SK-N-SH (cell line): Measurements from ENCODE around the gene GRB7. TPM values are rescaled to one million over a fixed set of nuclear protein-coding genes. Genes with fewer than 3 reads are reported as not detected.

Experiments used
- CTCF ChIA-PET: fragments of 300-600, 350-600 bp; formaldehyde crosslinking; extraction: SDS; loops from one replicate; lab custom pipeline; 2021; lab: Yijun Ruan, JAX
- POLR2A ChIA-PET: fragments of 350-600 bp; sonication (Branson Sonifier 250); formaldehyde crosslinking; extraction: SDS; loops from one replicate; lab custom pipeline; 2020; ENCODE audit warnings: antibody characterized with exemption, inconsistent platforms; lab: Yijun Ruan, JAX
- DNase-seq: peaks from one replicate; pipeline ENCODE4 v3.0.0; 2012
- H2AFZ ChIP-seq: fragments of 200-600 bp; sonication (generic); 2 replicates; pipeline ENCODE4 v1.8.1; 2016; ENCODE audit warnings: antibody characterized with exemption, mild to moderate bottlenecking, low read depth
- H3F3A ChIP-seq: fragments of 200-600 bp; sonication (generic); replicated peaks from 2 replicates; pipeline ENCODE3; 2016; ENCODE audit warnings: antibody characterized with exemption, mild to moderate bottlenecking; ENCODE audit not compliant: insufficient read depth
- H3K27ac ChIP-seq, 2 experiments: fragments of 200-500 bp in 1 of 2; fragments of 200-600 bp in 1 of 2; sonication (Bioruptor generic) in 1 of 2; sonication (generic), shearing (Covaris generic) in 1 of 2; 2 replicates each; pipeline versions ENCODE4 v1.5.1 to v1.6.1; 2014 to 2016; ENCODE audit warnings: low read depth in 2 of 2, inconsistent platforms in 1 of 2, low read length in 1 of 2, mild to moderate bottlenecking in 1 of 2, mixed read lengths in 1 of 2
- H3K27me3 ChIP-seq: fragments of 200-600 bp; sonication (generic), shearing (Covaris generic); 2 replicates; pipeline ENCODE4 v1.6.1; 2016; ENCODE audit warnings: mixed run types; ENCODE audit not compliant: insufficient read depth
- H3K36me3 ChIP-seq, 2 experiments: fragments of 200-500 bp in 1 of 2; fragments of 200-600 bp in 1 of 2; sonication (Bioruptor generic) in 1 of 2; sonication (generic) in 1 of 2; replicated peaks in 1 of 2; 2 replicates each; pipeline versions ENCODE3 to v1.5.1; 2014 to 2016; ENCODE audit warnings: low read length in 1 of 2, mild to moderate bottlenecking in 1 of 2; ENCODE audit not compliant: insufficient read depth in 2 of 2, control insufficient read depth in 1 of 2
- H3K4me1 ChIP-seq, 2 experiments: fragments of 200-500 bp in 1 of 2; fragments of 200-600 bp in 1 of 2; sonication (Bioruptor generic) in 1 of 2; sonication (generic), shearing (Covaris generic) in 1 of 2; 2 replicates each; pipeline versions ENCODE4 v1.5.1 to v1.6.1; 2014 to 2016; ENCODE audit warnings: low read depth in 1 of 2, low read length in 1 of 2, mixed run types in 1 of 2; ENCODE audit not compliant: insufficient read depth in 2 of 2, control insufficient read depth in 1 of 2
- H3K4me2 ChIP-seq: fragments of 200-600 bp; sonication (generic), shearing (Covaris generic); 2 replicates; pipeline ENCODE4 v1.6.1; 2017; ENCODE audit warnings: mixed run types
- H3K4me3 ChIP-seq, 2 experiments: fragments of 200-500 bp in 1 of 2; fragments of 200-600 bp in 1 of 2; sonication (Bioruptor generic) in 1 of 2; sonication (generic), shearing (Covaris generic) in 1 of 2; 2 replicates each; pipeline versions ENCODE4 v1.5.1 to v1.8.1; 2014 to 2016; ENCODE audit warnings: low read depth in 2 of 2, inconsistent platforms in 1 of 2, low read length in 1 of 2, mild to moderate bottlenecking in 1 of 2, mixed read lengths in 1 of 2, moderate library complexity in 1 of 2
- H3K79me2 ChIP-seq: fragments of 200-600 bp; sonication (generic); 2 replicates; pipeline ENCODE4 v1.8.1; 2017; ENCODE audit warnings: mild to moderate bottlenecking; ENCODE audit not compliant: insufficient read depth
- H3K9ac ChIP-seq: fragments of 200-600 bp; sonication (generic); 2 replicates; pipeline ENCODE4 v1.6.1; 2017; ENCODE audit warnings: mixed run types
- H3K9me2 ChIP-seq: fragments of 200-600 bp; sonication (generic); 2 replicates; pipeline ENCODE4 v1.6.1; 2017; ENCODE audit warnings: mixed run types
- H3K9me3 ChIP-seq: fragments of 200-600 bp; sonication (generic); 2 replicates; pipeline ENCODE4 v1.6.1; 2017; ENCODE audit warnings: mixed run types, mild to moderate bottlenecking, moderate library complexity
- H4K20me1 ChIP-seq: fragments of 200-600 bp; sonication (generic); 2 replicates; pipeline ENCODE4 v1.6.1; 2017; ENCODE audit warnings: mild to moderate bottlenecking, mixed run types; ENCODE audit not compliant: insufficient read depth
- EP300 ChIP-seq, 2 experiments: IDR thresholded peaks; 2 replicates each; pipeline versions ENCODE4 v1.4.0 to v1.6.1; 2012; ENCODE audit warnings: borderline replicate concordance in 1 of 2, low read depth in 1 of 2, low read length in 1 of 2
- EZH2phosphoT487 ChIP-seq: fragments of 200-600 bp; sonication (generic); IDR thresholded peaks from 2 replicates; pipeline ENCODE4 v1.6.1; 2017; ENCODE audit warnings: low read depth, mixed run types, mild to moderate bottlenecking, antibody characterized with exemption, moderate library complexity, borderline replicate concordance
- FOXM1 ChIP-seq: IDR thresholded peaks from 2 replicates; pipeline ENCODE4 v1.4.0; 2012; ENCODE audit warnings: low read depth, mild to moderate bottlenecking
- GABPA ChIP-seq: IDR thresholded peaks from 2 replicates; pipeline ENCODE4 v1.4.0; 2012; ENCODE audit warnings: low read depth, mild to moderate bottlenecking
- JUND ChIP-seq: IDR thresholded peaks from 2 replicates; pipeline ENCODE4 v1.4.0; 2012
- MEF2A ChIP-seq: IDR thresholded peaks from 2 replicates; pipeline ENCODE4 v1.4.0; 2012; ENCODE audit warnings: low read depth, borderline replicate concordance
- NFIC ChIP-seq: IDR thresholded peaks from 2 replicates; pipeline ENCODE4 v1.4.0; 2012; ENCODE audit warnings: borderline replicate concordance
- POLR2AphosphoS5 ChIP-seq: IDR thresholded peaks from 2 replicates; pipeline ENCODE4 v1.6.1; 2012; ENCODE audit warnings: low read depth, low read length
- RCOR1 ChIP-seq: fragments of 150-350 bp; IDR thresholded peaks from 2 replicates; pipeline ENCODE4 v1.6.1; 2017; ENCODE audit warnings: antibody characterized with exemption, low read length
- RXRA ChIP-seq: IDR thresholded peaks from 2 replicates; pipeline ENCODE4 v1.4.0; 2012; ENCODE audit warnings: low read depth, mild to moderate bottlenecking, borderline replicate concordance
- SIN3A ChIP-seq: IDR thresholded peaks from 2 replicates; pipeline ENCODE4 v1.6.1; 2012; ENCODE audit warnings: low read depth, mild to moderate bottlenecking, low read length, moderate library complexity, borderline replicate concordance
- TEAD4 ChIP-seq: IDR thresholded peaks from 2 replicates; pipeline ENCODE4 v1.4.0; 2012; ENCODE audit warnings: mild to moderate bottlenecking, borderline replicate concordance; ENCODE audit not compliant: insufficient read depth
- WGBS: methylation state at CpG from one replicate; pipeline ENCODE4 v1.1.6; 2017; ENCODE audit warnings: low lambda C conversion rate; 5-methylcytosine and 5-hydroxymethylcytosine counted together
- polyA plus RNA-seq, 3 experiments: library from polyadenylated mRNA; depleted of rRNA; stranded (reverse); fragments of >200 nt; gene quantifications; 2 replicates each; pipeline ENCODE4 v1.2.3, GENCODE V29; 2012
- TF ChIP-seq, protein P1 (sequence below): IDR thresholded peaks from 2 replicates; pipeline ENCODE4 v1.4.0; 2012; ENCODE audit warnings: low read depth, borderline replicate concordance
- TF ChIP-seq, protein P2 (sequence below): fragments of 200-600 bp; sonication (generic); IDR thresholded peaks from 2 replicates; pipeline ENCODE4 v1.6.1; 2017; ENCODE audit warnings: antibody characterized with exemption, mild to moderate bottlenecking, moderate library complexity

The GRB7 gene
- polyA plus RNA-seq, 1 of the 3 experiments (the other 2 are of a cell fraction) = not detected

DNA sequence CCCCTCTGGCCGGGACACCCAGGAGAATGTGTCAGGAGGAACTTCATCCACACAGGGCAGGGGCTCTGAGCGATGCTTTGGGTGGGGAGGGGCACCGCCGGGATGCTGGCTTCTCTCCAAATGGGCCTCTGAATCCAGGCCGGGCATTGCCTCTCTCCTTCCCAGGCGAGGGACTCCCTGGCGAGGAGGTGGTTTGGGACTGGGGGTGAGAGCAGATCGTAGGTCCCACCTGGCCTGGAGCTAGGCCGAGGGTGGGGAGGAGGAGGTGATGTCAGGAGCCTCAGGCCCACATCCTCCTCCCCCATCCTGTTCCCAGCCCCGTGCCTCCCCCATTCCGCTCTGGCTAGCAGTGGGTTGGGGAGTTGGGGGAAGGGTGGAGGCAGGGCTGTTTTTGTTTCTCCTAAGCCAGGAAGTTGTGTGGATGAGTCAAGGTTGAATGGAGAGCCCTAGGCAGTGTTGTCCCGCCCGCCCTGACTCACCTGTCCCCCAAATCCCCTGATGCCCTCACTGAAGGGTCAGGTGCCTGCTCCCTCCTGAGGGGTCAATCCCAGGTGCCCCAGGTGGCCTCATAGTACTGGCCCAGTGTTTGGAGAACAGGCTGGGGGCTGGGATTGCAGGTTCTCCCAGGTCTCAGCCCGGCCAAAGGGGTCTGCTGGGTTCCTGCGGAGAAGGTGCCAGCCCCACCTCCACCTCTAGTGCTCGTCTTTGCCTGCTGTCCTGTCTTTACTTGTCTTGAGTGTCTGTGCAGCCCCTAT is 2.8 kb downstream of the GRB7 start:
- H3K27me3 ChIP-seq = 0 out of 2 replicates have a peak, but pooled peaks cover 7% of the 10 kb centered on the region
- H3K9ac ChIP-seq = no peak overlapping the region
- CTCF ChIA-PET = interaction anchor here (0.6 kb wide), 1 partner anchor 101 kb away, joined by 3 read pairs; no protein-coding TSS in a partner anchor
- no peaks in the 10 kb centered on the region for H4K20me1 ChIP-seq
- no peak overlapping the region for H2AFZ ChIP-seq
- 62% methylated on average over 15 of the region's 16 CpGs for WGBS
- no peaks in the 10 kb centered on the region for H3K9me2 ChIP-seq
- no peaks in the 10 kb centered on the region for H3F3A ChIP-seq
- H3K4me3 ChIP-seq = no peak overlapping the region
- no peaks in the 10 kb centered on the region for H3K79me2 ChIP-seq
- H3K27ac ChIP-seq = no peak overlapping the region
- no peaks in the 10 kb centered on the region for H3K9me3 ChIP-seq
- DNase-seq = peak; percentile 26
- H3K4me2 ChIP-seq = no peak overlapping the region
- no peaks in the 10 kb centered on the region for H3K36me3 ChIP-seq
- POLR2A ChIA-PET = no interaction called here
- TF ChIP-seq JUND (no peak), RXRA (no peak), EZH2phosphoT487 (no peak), TEAD4 (no peak), MEF2A (no peak), EP300 (IDR thresholded peaks at IDR 0.05; ENCODE audit: borderline replicate concordance in 1 of 2, low read depth in 1 of 2, low read length in 1 of 2) (no peak), POLR2AphosphoS5 (no peak), SIN3A (no peak), NFIC (no peak)
- TF ChIP-seq, protein P1, sequence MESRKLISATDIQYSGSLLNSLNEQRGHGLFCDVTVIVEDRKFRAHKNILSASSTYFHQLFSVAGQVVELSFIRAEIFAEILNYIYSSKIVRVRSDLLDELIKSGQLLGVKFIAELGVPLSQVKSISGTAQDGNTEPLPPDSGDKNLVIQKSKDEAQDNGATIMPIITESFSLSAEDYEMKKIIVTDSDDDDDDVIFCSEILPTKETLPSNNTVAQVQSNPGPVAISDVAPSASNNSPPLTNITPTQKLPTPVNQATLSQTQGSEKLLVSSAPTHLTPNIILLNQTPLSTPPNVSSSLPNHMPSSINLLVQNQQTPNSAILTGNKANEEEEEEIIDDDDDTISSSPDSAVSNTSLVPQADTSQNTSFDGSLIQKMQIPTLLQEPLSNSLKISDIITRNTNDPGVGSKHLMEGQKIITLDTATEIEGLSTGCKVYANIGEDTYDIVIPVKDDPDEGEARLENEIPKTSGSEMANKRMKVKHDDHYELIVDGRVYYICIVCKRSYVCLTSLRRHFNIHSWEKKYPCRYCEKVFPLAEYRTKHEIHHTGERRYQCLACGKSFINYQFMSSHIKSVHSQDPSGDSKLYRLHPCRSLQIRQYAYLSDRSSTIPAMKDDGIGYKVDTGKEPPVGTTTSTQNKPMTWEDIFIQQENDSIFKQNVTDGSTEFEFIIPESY = no peak
- no peaks in the 10 kb centered on the region for H3K4me1 ChIP-seq

DNA sequence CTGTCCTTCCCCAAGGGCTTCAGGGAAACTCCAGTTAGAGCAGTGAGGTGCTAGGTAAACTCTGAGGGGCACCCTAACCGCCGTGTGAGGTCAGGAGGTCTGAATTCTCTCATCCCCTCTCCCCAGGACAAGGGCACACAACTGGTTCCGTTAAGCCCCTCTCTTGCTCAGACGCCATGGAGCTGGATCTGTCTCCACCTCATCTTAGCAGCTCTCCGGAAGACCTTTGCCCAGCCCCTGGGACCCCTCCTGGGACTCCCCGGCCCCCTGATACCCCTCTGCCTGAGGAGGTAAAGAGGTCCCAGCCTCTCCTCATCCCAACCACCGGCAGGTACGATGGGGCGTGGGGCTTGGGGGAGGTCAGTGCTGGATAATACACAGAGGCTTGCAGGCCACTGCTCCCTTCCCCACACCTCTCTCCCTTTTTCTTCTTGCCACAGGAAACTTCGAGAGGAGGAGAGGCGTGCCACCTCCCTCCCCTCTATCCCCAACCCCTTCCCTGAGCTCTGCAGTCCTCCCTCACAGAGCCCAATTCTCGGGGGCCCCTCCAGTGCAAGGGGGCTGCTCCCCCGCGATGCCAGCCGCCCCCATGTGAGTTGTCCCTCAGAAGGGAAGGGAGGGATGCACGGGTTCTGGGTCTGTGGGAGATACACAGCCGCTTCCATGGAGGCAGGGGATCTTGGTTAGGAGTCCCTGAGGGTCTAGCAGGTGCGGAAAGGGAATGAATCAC is 4.6 kb downstream of the GRB7 start:
- H3K9me3 ChIP-seq = no peaks in the 10 kb centered on the region
- 0 out of 2 replicates have a peak, but pooled peaks cover 7% of the 10 kb centered on the region for H3K27me3 ChIP-seq
- no peaks in the 10 kb centered on the region for H3K9me2 ChIP-seq
- H3K9ac ChIP-seq = no peak overlapping the region
- TF ChIP-seq RCOR1 (no peak), SIN3A (no peak), GABPA (no peak), FOXM1 (no peak)
- TF ChIP-seq, protein P2, sequence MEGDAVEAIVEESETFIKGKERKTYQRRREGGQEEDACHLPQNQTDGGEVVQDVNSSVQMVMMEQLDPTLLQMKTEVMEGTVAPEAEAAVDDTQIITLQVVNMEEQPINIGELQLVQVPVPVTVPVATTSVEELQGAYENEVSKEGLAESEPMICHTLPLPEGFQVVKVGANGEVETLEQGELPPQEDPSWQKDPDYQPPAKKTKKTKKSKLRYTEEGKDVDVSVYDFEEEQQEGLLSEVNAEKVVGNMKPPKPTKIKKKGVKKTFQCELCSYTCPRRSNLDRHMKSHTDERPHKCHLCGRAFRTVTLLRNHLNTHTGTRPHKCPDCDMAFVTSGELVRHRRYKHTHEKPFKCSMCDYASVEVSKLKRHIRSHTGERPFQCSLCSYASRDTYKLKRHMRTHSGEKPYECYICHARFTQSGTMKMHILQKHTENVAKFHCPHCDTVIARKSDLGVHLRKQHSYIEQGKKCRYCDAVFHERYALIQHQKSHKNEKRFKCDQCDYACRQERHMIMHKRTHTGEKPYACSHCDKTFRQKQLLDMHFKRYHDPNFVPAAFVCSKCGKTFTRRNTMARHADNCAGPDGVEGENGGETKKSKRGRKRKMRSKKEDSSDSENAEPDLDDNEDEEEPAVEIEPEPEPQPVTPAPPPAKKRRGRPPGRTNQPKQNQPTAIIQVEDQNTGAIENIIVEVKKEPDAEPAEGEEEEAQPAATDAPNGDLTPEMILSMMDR = no peak
- TF ChIP-seq, all 33 proteins: peak for 0
- CTCF ChIA-PET = interaction anchor here (0.7 to 2.9 kb wide), 4 partner anchors 12 to 166 kb away, joined by 3 to 23 read pairs (median 4); partner anchors contain the start of gene MIEN1
- 57% methylated on average over 15 of the region's 18 CpGs for WGBS
- Histone ChIP-seq H3K4me2 (no peak overlapping the region), H4K20me1 (no peaks in the 10 kb centered on the region), H3K4me3 (no peak overlapping the region), H2AFZ (no peak overlapping the region), H3K4me1 (no peaks in the 10 kb centered on the region), H3K79me2 (no peaks in the 10 kb centered on the region), H3K36me3 (no peaks in the 10 kb centered on the region), H3F3A (no peaks in the 10 kb centered on the region), H3K27ac (no peak overlapping the region)
- POLR2A ChIA-PET = no interaction called here
- DNase-seq = no peak
